ENCODE data around the gene FAM184A.

Gene FAM184A

GRCh38 chr6:119067091-119067490 lies 11.4 kb downstream of the FAM184A start:
- no peak for TF ChIP-seq CTCF (IDR thresholded peaks at IDR 0.05; ENCODE audit: low read depth, low read length, missing control alignments)
- Histone ChIP-seq H3K27me3 (replicated peaks) (no peaks in the 10 kb centered on the region), H3K36me3 (replicated peaks) (no peaks in the 10 kb centered on the region), H3K27ac (no peak overlapping the region), H3K4me3 (ENCODE audit: low read depth, low read length) (no peak overlapping the region)
- no peak for DNase-seq
- in situ Hi-C loops (cut with HindIII; ENCODE audit: low pct_ligation_motif_present, low sequenced_read_pairs), result no loop called here

- H3K36me3 ChIP-seq (replicated peaks), result no peaks in the 10 kb centered on the region
Measured at GRCh38 chr6:119066517-119066916, 11.9 kb downstream of the FAM184A start.

DNA sequence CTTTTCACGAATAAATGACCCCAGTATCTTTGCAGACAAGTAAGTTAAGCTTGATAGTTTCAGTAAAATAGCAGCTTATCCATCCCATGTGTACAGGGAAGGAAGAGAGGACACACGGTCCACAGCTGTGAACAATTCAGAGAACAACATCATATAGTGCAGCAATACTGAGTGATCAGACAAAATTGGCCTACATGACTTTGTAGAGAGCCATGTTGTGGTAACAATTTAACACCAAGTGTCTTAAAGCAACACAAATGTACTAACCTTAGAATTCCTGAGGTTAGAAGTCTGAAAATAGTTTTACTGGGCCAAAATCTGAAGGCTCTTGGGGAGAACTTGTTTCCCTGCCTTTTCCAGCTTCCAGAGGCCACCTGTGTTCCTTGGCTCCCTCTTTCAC lies 12.5 kb downstream of the FAM184A start:
- H3K27me3 ChIP-seq (replicated peaks), result no peaks in the 10 kb centered on the region
- no peak for TF ChIP-seq CTCF (IDR thresholded peaks at IDR 0.05; ENCODE audit: low read depth, low read length, missing control alignments)
- no peak for DNase-seq
- in situ Hi-C loops (cut with HindIII; ENCODE audit: low pct_ligation_motif_present, low sequenced_read_pairs), result no loop called here
- H3K27ac ChIP-seq, result no peak overlapping the region
- H3K36me3 ChIP-seq (replicated peaks), result no peaks in the 10 kb centered on the region
- no peak overlapping the region for H3K4me3 ChIP-seq (ENCODE audit: low read depth, low read length)

More at GRCh38 chr6:119066517-119066916, 11.9 kb downstream of the FAM184A start:
- Histone ChIP-seq H3K4me3 (ENCODE audit: low read depth, low read length) (no peak overlapping the region), H3K27ac (no peak overlapping the region), H3K27me3 (replicated peaks) (no peaks in the 10 kb centered on the region)
- in situ Hi-C loops (cut with HindIII; ENCODE audit: low pct_ligation_motif_present, low sequenced_read_pairs), result no loop called here
- no peak for DNase-seq
- TF ChIP-seq CTCF (IDR thresholded peaks at IDR 0.05; ENCODE audit: low read depth, low read length, missing control alignments), result no peak

- Histone ChIP-seq H3K36me3 (replicated peaks) (no peaks in the 10 kb centered on the region), H3K4me3 (ENCODE audit: low read depth, low read length) (no peak overlapping the region), H3K27me3 (replicated peaks) (no peaks in the 10 kb centered on the region), H3K27ac (no peak overlapping the region)
- no peak for TF ChIP-seq CTCF (IDR thresholded peaks at IDR 0.05; ENCODE audit: low read depth, low read length, missing control alignments)
- no peak for DNase-seq
- in situ Hi-C loops (cut with HindIII; ENCODE audit: low pct_ligation_motif_present, low sequenced_read_pairs), result no loop called here
Measured at GRCh38 chr6:119065382-119065781, 13.1 kb downstream of the FAM184A start.

GRCh38 chr6:119063491-119063890 lies 15.0 kb downstream of the FAM184A start:
- in situ Hi-C loops (cut with HindIII; ENCODE audit: low pct_ligation_motif_present, low sequenced_read_pairs), result no loop called here
- H3K4me3 ChIP-seq (ENCODE audit: low read depth, low read length), result no peak overlapping the region
- H3K27me3 ChIP-seq (replicated peaks), result no peaks in the 10 kb centered on the region
- no peaks in the 10 kb centered on the region for H3K36me3 ChIP-seq (replicated peaks)
- no peak overlapping the region for H3K27ac ChIP-seq
- TF ChIP-seq CTCF (IDR thresholded peaks at IDR 0.05; ENCODE audit: low read depth, low read length, missing control alignments), result no peak
- no peak for DNase-seq

DNA sequence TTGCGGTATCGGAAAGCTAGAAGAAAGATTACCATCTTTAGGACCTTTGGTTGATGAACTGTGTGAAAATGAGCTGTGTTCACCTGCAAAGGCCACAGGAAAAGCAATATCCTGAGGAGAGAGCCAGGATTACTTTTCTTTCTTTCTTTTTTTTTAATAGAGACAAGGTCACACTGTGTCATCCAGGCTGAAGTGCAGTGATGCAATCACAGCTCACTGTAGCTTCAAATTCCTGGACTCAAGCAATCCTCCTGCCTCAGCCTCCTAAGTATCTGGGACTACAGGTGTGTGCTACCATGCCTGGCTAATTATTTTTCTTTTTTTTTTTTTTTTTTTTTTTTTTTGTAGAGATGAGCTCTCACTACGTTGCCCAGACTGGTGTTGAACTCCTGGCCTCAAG lies 17.2 kb downstream of the FAM184A start:
- no peaks in the 10 kb centered on the region for H3K27me3 ChIP-seq (replicated peaks)
- TF ChIP-seq CTCF (IDR thresholded peaks at IDR 0.05; ENCODE audit: low read depth, low read length, missing control alignments), result no peak
- H3K27ac ChIP-seq, result no peak overlapping the region
- in situ Hi-C loops (cut with HindIII; ENCODE audit: low pct_ligation_motif_present, low sequenced_read_pairs), result no loop called here
- no peaks in the 10 kb centered on the region for H3K36me3 ChIP-seq (replicated peaks)
- H3K4me3 ChIP-seq (ENCODE audit: low read depth, low read length), result no peak overlapping the region
- no peak for DNase-seq
